ENCODE measurements around the gene DENND1A.
"Not testable (repeated sequence)": the region's sequence is repeated elsewhere in the genome, so short reads cannot be mapped to it uniquely, and the experiment has no call there.

The DENND1A gene

GRCh38 chr9:123431581-123431980, 498.3 kb downstream of the DENND1A start:
- DNase-seq (ENCODE audit: low read depth, low spot score): no peak

GRCh38 chr9:123428450-123428849, 501.5 kb downstream of the DENND1A start:
- DNase-seq (ENCODE audit: low read depth, low spot score): not testable (repeated sequence)

- DNase-seq (ENCODE audit: low read depth, low spot score): no peak
Observed at GRCh38 chr9:123426406-123426805, 503.5 kb downstream of the DENND1A start.

- no peak for DNase-seq (ENCODE audit: low read depth, low spot score)
Observed at GRCh38 chr9:123425836-123426365, 504.0 kb downstream of the DENND1A start.

GRCh38 chr9:123425261-123425821, 504.6 kb downstream of the DENND1A start:
- DNase-seq (ENCODE audit: low read depth, low spot score): no peak

GRCh38 chr9:123424552-123425225, 505.2 kb downstream of the DENND1A start:
- no peak for DNase-seq (ENCODE audit: low read depth, low spot score)

GRCh38 chr9:123424131-123424530, 505.8 kb downstream of the DENND1A start:
- DNase-seq (ENCODE audit: low read depth, low spot score): no peak

- DNase-seq (ENCODE audit: low read depth, low spot score): no peak
Observed at GRCh38 chr9:123423311-123423640, 506.6 kb downstream of the DENND1A start.

GRCh38 chr9:123422635-123423310, 507.2 kb downstream of the DENND1A start:
- no peak for DNase-seq (ENCODE audit: low read depth, low spot score)

GRCh38 chr9:123421801-123422455, 508.0 kb downstream of the DENND1A start:
- no peak for DNase-seq (ENCODE audit: low read depth, low spot score)

- DNase-seq (ENCODE audit: low read depth, low spot score): no peak
Observed at GRCh38 chr9:123421186-123421585, 508.7 kb downstream of the DENND1A start.

- DNase-seq (ENCODE audit: low read depth, low spot score): no peak
Observed at GRCh38 chr9:123420592-123421111, 509.3 kb downstream of the DENND1A start.

- DNase-seq (ENCODE audit: low read depth, low spot score): no peak
Observed at GRCh38 chr9:123419721-123420591, 510.0 kb downstream of the DENND1A start.

GRCh38 chr9:123419091-123419490, 510.8 kb downstream of the DENND1A start:
- no peak for DNase-seq (ENCODE audit: low read depth, low spot score)

- DNase-seq (ENCODE audit: low read depth, low spot score): no peak
Observed at GRCh38 chr9:123418506-123418905, 511.4 kb downstream of the DENND1A start.

- no peak for DNase-seq (ENCODE audit: low read depth, low spot score)
Observed at GRCh38 chr9:123418052-123418430, 511.9 kb downstream of the DENND1A start.

GRCh38 chr9:123417289-123418051, 512.5 kb downstream of the DENND1A start:
- no peak for DNase-seq (ENCODE audit: low read depth, low spot score)

GRCh38 chr9:123416176-123416575, 513.8 kb downstream of the DENND1A start:
- no peak for DNase-seq (ENCODE audit: low read depth, low spot score)

- DNase-seq (ENCODE audit: low read depth, low spot score): no peak
Observed at GRCh38 chr9:123414936-123415930, 514.7 kb downstream of the DENND1A start.
